ENCODE measurements around the gene TAF11L14. TPM values are rescaled to one million over a fixed set of nuclear protein-coding genes. Genes with fewer than 3 reads are reported as not detected.
"Not testable (repeated sequence)": the region's sequence is repeated elsewhere in the genome, so short reads cannot be mapped to it uniquely, and the experiment has no call there.

TAF11L14 gene
- total RNA-seq (2021; ENCODE audit: unreplicated experiment) (not detected), Bru-seq, nascent RNA (not detected), BruChase-seq, experiment 1, labeled RNA remaining after a 2-hour chase (not detected), BruChase-seq, experiment 2, labeled RNA remaining after a 6-hour chase (not detected)
- not detected for polyA plus RNA-seq (2012; ENCODE audit: insufficient read length)
- long read RNA-seq = 0 reads

DNA sequence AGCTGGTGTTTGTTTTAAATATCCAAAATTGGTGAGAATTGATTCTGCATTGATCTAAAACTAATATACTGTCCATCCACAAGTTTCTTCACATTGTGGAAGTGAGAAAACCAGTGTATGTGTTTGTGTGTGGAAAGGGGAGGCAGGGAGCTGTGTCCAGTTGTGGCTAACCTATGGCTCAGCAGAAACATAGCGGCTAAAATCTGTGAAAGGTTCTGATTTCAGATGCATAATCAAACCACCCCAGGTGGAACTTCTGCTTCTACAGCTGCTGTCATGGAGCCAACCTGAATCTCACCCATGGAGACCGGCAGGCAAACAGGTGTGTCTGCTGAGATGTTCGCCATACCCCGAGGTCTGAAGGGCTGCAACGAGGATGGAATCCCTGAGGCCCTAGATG is at the start of gene TAF11L14:
Gene TAF11L14, plus strand, starts transcription at position 301 of the 400 bp plus-strand sequence.
- POLR2A ChIA-PET = no interaction called here
- Histone ChIP-seq H3K4me3 (ENCODE audit: low read depth in 2 of 2, low read length in 2 of 2) (no peak within 1 kb of the TSS), H3K4me1 (ENCODE audit: control insufficient read depth, insufficient read depth, low read length) (no peaks in the 10 kb centered on the region), H3K27me3 (ENCODE audit: control insufficient read depth, insufficient read depth, low read length) (no peaks in the 10 kb centered on the region), H3K36me3 (ENCODE audit: control insufficient read depth, insufficient read depth, low read length) (no peaks in the 10 kb centered on the region), H3K9me3 (ENCODE audit: control insufficient read depth, insufficient read depth, low read depth, low read length) (no peaks in the 10 kb centered on the region), H3K27ac (ENCODE audit: low read length) (no peak within 1 kb of the TSS)
- intact Hi-C loops (cut with micrococcal nuclease; ENCODE audit: unreplicated experiment) = no loop called here
- CTCF ChIA-PET = no interaction called here
- TF ChIP-seq POLR2AphosphoS5 (IDR thresholded peaks at IDR 0.05; ENCODE audit: low read depth, low read length) (no peak), SIN3A (IDR thresholded peaks at IDR 0.05; ENCODE audit: borderline replicate concordance, insufficient read depth, low read depth, low read length) (no peak), TCF7L2 (IDR thresholded peaks at IDR 0.05; ENCODE audit: low read depth, low read length) (no peak)
- TF ChIP-seq, protein P1, sequence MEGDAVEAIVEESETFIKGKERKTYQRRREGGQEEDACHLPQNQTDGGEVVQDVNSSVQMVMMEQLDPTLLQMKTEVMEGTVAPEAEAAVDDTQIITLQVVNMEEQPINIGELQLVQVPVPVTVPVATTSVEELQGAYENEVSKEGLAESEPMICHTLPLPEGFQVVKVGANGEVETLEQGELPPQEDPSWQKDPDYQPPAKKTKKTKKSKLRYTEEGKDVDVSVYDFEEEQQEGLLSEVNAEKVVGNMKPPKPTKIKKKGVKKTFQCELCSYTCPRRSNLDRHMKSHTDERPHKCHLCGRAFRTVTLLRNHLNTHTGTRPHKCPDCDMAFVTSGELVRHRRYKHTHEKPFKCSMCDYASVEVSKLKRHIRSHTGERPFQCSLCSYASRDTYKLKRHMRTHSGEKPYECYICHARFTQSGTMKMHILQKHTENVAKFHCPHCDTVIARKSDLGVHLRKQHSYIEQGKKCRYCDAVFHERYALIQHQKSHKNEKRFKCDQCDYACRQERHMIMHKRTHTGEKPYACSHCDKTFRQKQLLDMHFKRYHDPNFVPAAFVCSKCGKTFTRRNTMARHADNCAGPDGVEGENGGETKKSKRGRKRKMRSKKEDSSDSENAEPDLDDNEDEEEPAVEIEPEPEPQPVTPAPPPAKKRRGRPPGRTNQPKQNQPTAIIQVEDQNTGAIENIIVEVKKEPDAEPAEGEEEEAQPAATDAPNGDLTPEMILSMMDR (IDR thresholded peaks at IDR 0.05) = no peak
- TF ChIP-seq, protein P2, sequence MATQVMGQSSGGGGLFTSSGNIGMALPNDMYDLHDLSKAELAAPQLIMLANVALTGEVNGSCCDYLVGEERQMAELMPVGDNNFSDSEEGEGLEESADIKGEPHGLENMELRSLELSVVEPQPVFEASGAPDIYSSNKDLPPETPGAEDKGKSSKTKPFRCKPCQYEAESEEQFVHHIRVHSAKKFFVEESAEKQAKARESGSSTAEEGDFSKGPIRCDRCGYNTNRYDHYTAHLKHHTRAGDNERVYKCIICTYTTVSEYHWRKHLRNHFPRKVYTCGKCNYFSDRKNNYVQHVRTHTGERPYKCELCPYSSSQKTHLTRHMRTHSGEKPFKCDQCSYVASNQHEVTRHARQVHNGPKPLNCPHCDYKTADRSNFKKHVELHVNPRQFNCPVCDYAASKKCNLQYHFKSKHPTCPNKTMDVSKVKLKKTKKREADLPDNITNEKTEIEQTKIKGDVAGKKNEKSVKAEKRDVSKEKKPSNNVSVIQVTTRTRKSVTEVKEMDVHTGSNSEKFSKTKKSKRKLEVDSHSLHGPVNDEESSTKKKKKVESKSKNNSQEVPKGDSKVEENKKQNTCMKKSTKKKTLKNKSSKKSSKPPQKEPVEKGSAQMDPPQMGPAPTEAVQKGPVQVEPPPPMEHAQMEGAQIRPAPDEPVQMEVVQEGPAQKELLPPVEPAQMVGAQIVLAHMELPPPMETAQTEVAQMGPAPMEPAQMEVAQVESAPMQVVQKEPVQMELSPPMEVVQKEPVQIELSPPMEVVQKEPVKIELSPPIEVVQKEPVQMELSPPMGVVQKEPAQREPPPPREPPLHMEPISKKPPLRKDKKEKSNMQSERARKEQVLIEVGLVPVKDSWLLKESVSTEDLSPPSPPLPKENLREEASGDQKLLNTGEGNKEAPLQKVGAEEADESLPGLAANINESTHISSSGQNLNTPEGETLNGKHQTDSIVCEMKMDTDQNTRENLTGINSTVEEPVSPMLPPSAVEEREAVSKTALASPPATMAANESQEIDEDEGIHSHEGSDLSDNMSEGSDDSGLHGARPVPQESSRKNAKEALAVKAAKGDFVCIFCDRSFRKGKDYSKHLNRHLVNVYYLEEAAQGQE (IDR thresholded peaks at IDR 0.05; ENCODE audit: insufficient read depth in 1 of 2, low read depth in 2 of 2, low read length in 1 of 2) = no peak
- DNase-seq (ENCODE audit: low read depth, low spot score) = no peak
- no TSS peak for BruUV-seq (replicated peaks)
- in situ Hi-C loops (cut with HindIII; ENCODE audit: low pct_unique_long_range_greater_than_20kb, low sequenced_read_pairs) = no loop called here
- no peak for ATAC-seq

DNA sequence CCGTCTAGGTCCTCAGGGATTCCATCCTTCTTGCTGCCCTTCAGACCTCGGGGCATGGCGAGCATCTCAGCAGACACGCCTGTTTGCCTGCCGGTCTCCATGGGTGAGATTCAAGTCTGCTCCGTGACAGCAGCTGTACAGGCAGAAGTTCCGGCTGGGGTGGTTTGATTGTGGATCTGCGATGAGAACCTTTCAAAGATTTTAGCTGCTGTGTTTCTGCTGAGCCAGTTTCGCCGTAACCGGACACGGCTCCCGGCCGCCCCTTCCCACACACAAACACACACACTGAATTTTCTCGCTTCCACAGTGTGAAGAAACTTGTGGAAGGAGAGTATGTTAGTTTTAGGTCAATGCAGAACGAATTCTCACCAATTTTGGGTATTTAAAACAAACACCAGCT is 48.6 kb upstream of the TAF11L14 start, which contains the start of gene TAF11L7:
Gene TAF11L7, minus strand, starts transcription at position 101 of the 400 bp plus-strand sequence.
- BruUV-seq (replicated peaks); in situ Hi-C loops (cut with HindIII; ENCODE audit: low pct_unique_long_range_greater_than_20kb, low sequenced_read_pairs); H3K9me3 ChIP-seq (ENCODE audit: control insufficient read depth, insufficient read depth, low read depth, low read length); POLR2A ChIA-PET; ATAC-seq; H3K27me3 ChIP-seq (ENCODE audit: control insufficient read depth, insufficient read depth, low read length); H3K4me1 ChIP-seq (ENCODE audit: control insufficient read depth, insufficient read depth, low read length); intact Hi-C loops (cut with micrococcal nuclease; ENCODE audit: unreplicated experiment); H3K27ac ChIP-seq (ENCODE audit: low read length); H3K4me3 ChIP-seq (ENCODE audit: low read depth in 2 of 2, low read length in 2 of 2); H3K36me3 ChIP-seq (ENCODE audit: control insufficient read depth, insufficient read depth, low read length); CTCF ChIA-PET; DNase-seq (ENCODE audit: low read depth, low spot score): not testable (repeated sequence)

DNA sequence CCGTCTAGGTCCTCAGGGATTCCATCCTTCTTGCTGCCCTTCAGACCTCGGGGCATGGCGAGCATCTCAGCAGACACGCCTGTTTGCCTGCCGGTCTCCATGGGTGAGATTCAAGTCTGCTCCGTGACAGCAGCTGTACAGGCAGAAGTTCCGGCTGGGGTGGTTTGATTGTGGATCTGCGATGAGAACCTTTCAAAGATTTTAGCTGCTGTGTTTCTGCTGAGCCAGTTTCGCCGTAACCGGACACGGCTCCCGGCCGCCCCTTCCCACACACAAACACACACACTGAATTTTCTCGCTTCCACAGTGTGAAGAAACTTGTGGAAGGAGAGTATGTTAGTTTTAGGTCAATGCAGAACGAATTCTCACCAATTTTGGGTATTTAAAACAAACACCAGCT is 43.4 kb upstream of the TAF11L14 start, which contains the start of gene TAF11L8:
Gene TAF11L8, minus strand, starts transcription at position 101 of the 400 bp plus-strand sequence.
- ATAC-seq; H3K27me3 ChIP-seq (ENCODE audit: control insufficient read depth, insufficient read depth, low read length); H3K27ac ChIP-seq (ENCODE audit: low read length); H3K9me3 ChIP-seq (ENCODE audit: control insufficient read depth, insufficient read depth, low read depth, low read length); H3K4me3 ChIP-seq (ENCODE audit: low read depth in 2 of 2, low read length in 2 of 2); BruUV-seq (replicated peaks); H3K4me1 ChIP-seq (ENCODE audit: control insufficient read depth, insufficient read depth, low read length); POLR2A ChIA-PET; intact Hi-C loops (cut with micrococcal nuclease; ENCODE audit: unreplicated experiment); DNase-seq (ENCODE audit: low read depth, low spot score); in situ Hi-C loops (cut with HindIII; ENCODE audit: low pct_unique_long_range_greater_than_20kb, low sequenced_read_pairs); CTCF ChIA-PET; H3K36me3 ChIP-seq (ENCODE audit: control insufficient read depth, insufficient read depth, low read length): not testable (repeated sequence)

DNA sequence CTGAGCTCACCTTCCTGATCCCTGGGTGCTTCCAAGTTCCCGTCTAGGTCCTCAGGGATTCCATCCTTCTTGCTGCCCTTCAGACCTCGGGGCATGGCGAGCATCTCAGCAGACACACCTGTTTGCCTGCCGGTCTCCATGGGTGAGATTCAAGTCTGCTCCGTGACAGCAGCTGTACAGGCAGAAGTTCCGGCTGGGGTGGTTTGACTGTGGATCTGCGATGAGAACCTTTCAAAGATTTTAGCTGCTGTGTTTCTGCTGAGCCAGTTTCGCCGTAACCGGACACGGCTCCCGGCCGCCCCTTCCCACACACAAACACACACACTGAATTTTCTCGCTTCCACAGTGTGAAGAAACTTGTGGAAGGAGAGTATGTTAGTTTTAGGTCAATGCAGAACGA is 40.0 kb upstream of the TAF11L14 start, which contains the start of gene TAF11L9:
Gene TAF11L9, minus strand, starts transcription at position 140 of the 400 bp plus-strand sequence.
- H3K4me3 ChIP-seq (ENCODE audit: low read depth in 2 of 2, low read length in 2 of 2); intact Hi-C loops (cut with micrococcal nuclease; ENCODE audit: unreplicated experiment); BruUV-seq (replicated peaks); H3K9me3 ChIP-seq (ENCODE audit: control insufficient read depth, insufficient read depth, low read depth, low read length); DNase-seq (ENCODE audit: low read depth, low spot score); in situ Hi-C loops (cut with HindIII; ENCODE audit: low pct_unique_long_range_greater_than_20kb, low sequenced_read_pairs); ATAC-seq; H3K36me3 ChIP-seq (ENCODE audit: control insufficient read depth, insufficient read depth, low read length); H3K27me3 ChIP-seq (ENCODE audit: control insufficient read depth, insufficient read depth, low read length); H3K4me1 ChIP-seq (ENCODE audit: control insufficient read depth, insufficient read depth, low read length); CTCF ChIA-PET; H3K27ac ChIP-seq (ENCODE audit: low read length); POLR2A ChIA-PET: not testable (repeated sequence)

DNA sequence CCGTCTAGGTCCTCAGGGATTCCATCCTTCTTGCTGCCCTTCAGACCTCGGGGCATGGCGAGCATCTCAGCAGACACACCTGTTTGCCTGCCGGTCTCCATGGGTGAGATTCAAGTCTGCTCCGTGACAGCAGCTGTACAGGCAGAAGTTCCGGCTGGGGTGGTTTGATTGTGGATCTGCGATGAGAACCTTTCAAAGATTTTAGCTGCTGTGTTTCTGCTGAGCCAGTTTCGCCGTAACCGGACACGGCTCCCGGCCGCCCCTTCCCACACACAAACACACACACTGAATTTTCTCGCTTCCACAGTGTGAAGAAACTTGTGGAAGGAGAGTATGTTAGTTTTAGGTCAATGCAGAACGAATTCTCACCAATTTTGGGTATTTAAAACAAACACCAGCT is 36.5 kb upstream of the TAF11L14 start, which contains the start of gene TAF11L10:
Gene TAF11L10, minus strand, starts transcription at position 101 of the 400 bp plus-strand sequence.
- in situ Hi-C loops (cut with HindIII; ENCODE audit: low pct_unique_long_range_greater_than_20kb, low sequenced_read_pairs); DNase-seq (ENCODE audit: low read depth, low spot score); intact Hi-C loops (cut with micrococcal nuclease; ENCODE audit: unreplicated experiment): not testable (repeated sequence)

More for the DNA sequence above, 36.5 kb upstream of the TAF11L14 start, which contains the start of gene TAF11L10:
- ATAC-seq; BruUV-seq (replicated peaks); H3K27me3 ChIP-seq (ENCODE audit: control insufficient read depth, insufficient read depth, low read length); CTCF ChIA-PET; H3K36me3 ChIP-seq (ENCODE audit: control insufficient read depth, insufficient read depth, low read length); H3K9me3 ChIP-seq (ENCODE audit: control insufficient read depth, insufficient read depth, low read depth, low read length); POLR2A ChIA-PET; H3K4me1 ChIP-seq (ENCODE audit: control insufficient read depth, insufficient read depth, low read length); H3K4me3 ChIP-seq (ENCODE audit: low read depth in 2 of 2, low read length in 2 of 2); H3K27ac ChIP-seq (ENCODE audit: low read length): not testable (repeated sequence)

Data from Panc1 (cell line).